GM21825 (cell line): ENCODE data around the gene LMNA.
"Not testable (repeated sequence)": the region's sequence is repeated elsewhere in the genome, so short reads cannot be mapped to it uniquely, and the experiment has no call there.

Experiments
- ATAC-seq: cut with Tn5 transposase; IDR thresholded peaks from one replicate; pipeline ENCODE4 v1.9.1; 2021; ENCODE audit warnings: mild to moderate bottlenecking, moderate library complexity; ENCODE audit not compliant: unreplicated experiment

LMNA gene

GRCh38 chr1:156120318-156120717 is 5.8 kb downstream of the LMNA start:
- no peak for ATAC-seq

- not testable (repeated sequence) for ATAC-seq
Measured at GRCh38 chr1:156121005-156121404, 6.5 kb downstream of the LMNA start.

- ATAC-seq = no peak
Measured at GRCh38 chr1:156121457-156121856, 6.9 kb downstream of the LMNA start.

GRCh38 chr1:156122086-156122485 is 7.6 kb downstream of the LMNA start:
- no peak for ATAC-seq

GRCh38 chr1:156122519-156123355 is 8.2 kb downstream of the LMNA start:
- no peak for ATAC-seq

- ATAC-seq = no peak
Measured at GRCh38 chr1:156123356-156124196, 9.1 kb downstream of the LMNA start.

- no peak for ATAC-seq
Measured at GRCh38 chr1:156124557-156125483, 10.3 kb downstream of the LMNA start.

- not testable (repeated sequence) for ATAC-seq
Measured at GRCh38 chr1:156125544-156125943, 11.0 kb downstream of the LMNA start.

GRCh38 chr1:156126043-156126629 is 11.6 kb downstream of the LMNA start:
- ATAC-seq = peak; percentile 31

- ATAC-seq = peak; percentile 40
Measured at GRCh38 chr1:156126630-156127534, 12.4 kb downstream of the LMNA start.

- ATAC-seq = no peak
Measured at GRCh38 chr1:156128308-156128653, 13.8 kb downstream of the LMNA start.

GRCh38 chr1:156128654-156129597 is 14.4 kb downstream of the LMNA start:
- ATAC-seq = no peak

- no peak for ATAC-seq
Measured at GRCh38 chr1:156129687-156130577, 15.4 kb downstream of the LMNA start.

- ATAC-seq = no peak
Measured at GRCh38 chr1:156130578-156130942, 16.0 kb downstream of the LMNA start.

- ATAC-seq = no peak
Measured at GRCh38 chr1:156134716-156135435, 20.4 kb downstream of the LMNA start.

- ATAC-seq = no peak
Measured at GRCh38 chr1:156135930-156136871, 21.7 kb downstream of the LMNA start.
